ENCODE measurements around the gene SLC16A11. TPM values are rescaled to one million over a fixed set of nuclear protein-coding genes. Genes with fewer than 3 reads are reported as not detected.

The SLC16A11 gene
- total RNA-seq, 1 experiment from 2014 or later: not detected

DNA sequence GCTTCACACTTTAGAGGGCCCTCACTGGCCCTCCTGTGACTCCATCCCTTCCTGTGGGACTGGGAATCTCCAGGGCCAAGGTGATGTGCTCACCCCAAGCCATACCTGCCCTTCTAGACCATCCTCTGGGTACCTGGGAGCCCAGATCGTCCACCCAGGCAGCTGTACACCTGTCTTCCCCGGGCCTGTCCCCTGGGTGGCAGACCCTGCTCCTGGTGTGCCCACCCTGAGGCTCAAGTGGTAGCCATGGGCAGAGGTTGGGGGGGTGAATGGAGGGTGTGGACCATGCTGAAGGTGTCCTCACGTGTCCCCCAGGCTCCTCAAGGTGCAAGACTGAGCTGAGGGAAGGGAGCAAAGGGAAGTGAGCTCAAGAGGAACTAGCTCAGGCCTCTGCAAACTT lies 26.8 kb upstream of the SLC16A11 start:
- intact Hi-C loops (cut with micrococcal nuclease; ENCODE audit: unreplicated experiment): no loop called here
- Mint-ChIP-seq H3K36me3 (ENCODE audit: insufficient read depth, unreplicated experiment) (peaks cover 12% of the 10 kb centered on the region), H3K9me3 (ENCODE audit: low read depth, unreplicated experiment) (peaks cover 7% of the 10 kb centered on the region), H3K4me1 (ENCODE audit: low read depth, unreplicated experiment) (no peaks in the 10 kb centered on the region), H3K27ac (ENCODE audit: unreplicated experiment) (no peak overlapping the region), H3K27me3 (ENCODE audit: unreplicated experiment) (peaks cover 35% of the 10 kb centered on the region), H3K4me3 (ENCODE audit: low read depth, unreplicated experiment) (no peak overlapping the region)
- DNase-seq: no peak
- BruUV-seq (replicated peaks): no TSS peak
- TF ChIP-seq CTCF (IDR thresholded peaks at IDR 0.05; ENCODE audit: unreplicated experiment): no peak
- CTCF ChIA-PET: no interaction called here

- Mint-ChIP-seq H3K4me1 (ENCODE audit: low read depth, unreplicated experiment) (peaks cover 7% of the 10 kb centered on the region), H3K27me3 (ENCODE audit: unreplicated experiment) (peaks cover 39% of the 10 kb centered on the region), H3K9me3 (ENCODE audit: low read depth, unreplicated experiment) (peaks cover 7% of the 10 kb centered on the region), H3K27ac (ENCODE audit: unreplicated experiment) (no peak overlapping the region), H3K36me3 (ENCODE audit: insufficient read depth, unreplicated experiment) (peaks cover 9% of the 10 kb centered on the region), H3K4me3 (ENCODE audit: low read depth, unreplicated experiment) (no peak overlapping the region)
- no TSS peak for BruUV-seq (replicated peaks)
- intact Hi-C loops (cut with micrococcal nuclease; ENCODE audit: unreplicated experiment): no loop called here
- CTCF ChIA-PET: no interaction called here
- no peak for DNase-seq
- TF ChIP-seq CTCF (IDR thresholded peaks at IDR 0.05; ENCODE audit: unreplicated experiment): no peak
Observed at GRCh38 chr17:7068268-7068667, 24.4 kb upstream of the SLC16A11 start.

DNA sequence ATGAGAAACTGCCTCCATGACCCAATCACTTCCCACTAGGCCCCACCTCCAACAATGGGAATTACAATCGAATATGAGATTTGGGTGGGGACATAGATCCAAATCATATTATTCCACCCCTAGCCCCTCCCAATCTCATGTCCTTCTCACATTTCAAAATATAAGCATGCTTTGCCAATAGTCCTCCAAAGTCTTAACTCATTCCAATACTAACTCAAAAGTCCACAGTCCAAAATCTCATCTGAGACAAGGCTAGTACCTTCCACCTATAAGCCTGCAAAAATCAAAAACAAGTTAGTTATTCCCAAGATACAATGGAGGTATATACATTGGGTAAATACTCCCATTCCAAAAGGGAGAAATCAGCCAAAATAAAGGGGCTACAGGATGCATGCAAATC lies 23.3 kb upstream of the SLC16A11 start:
- H3K27ac Mint-ChIP-seq (ENCODE audit: unreplicated experiment): no peak overlapping the region
- peaks cover 12% of the 10 kb centered on the region for H3K4me1 Mint-ChIP-seq (ENCODE audit: low read depth, unreplicated experiment)
- CTCF ChIA-PET: no interaction called here
- no peak for DNase-seq
- peaks cover 9% of the 10 kb centered on the region for H3K36me3 Mint-ChIP-seq (ENCODE audit: insufficient read depth, unreplicated experiment)
- no peak for TF ChIP-seq CTCF (IDR thresholded peaks at IDR 0.05; ENCODE audit: unreplicated experiment)
- no peak overlapping the region for H3K4me3 Mint-ChIP-seq (ENCODE audit: low read depth, unreplicated experiment)
- peaks cover 7% of the 10 kb centered on the region for H3K9me3 Mint-ChIP-seq (ENCODE audit: low read depth, unreplicated experiment)
- peaks cover 33% of the 10 kb centered on the region for H3K27me3 Mint-ChIP-seq (ENCODE audit: unreplicated experiment)
- BruUV-seq (replicated peaks): no TSS peak
- intact Hi-C loops (cut with micrococcal nuclease; ENCODE audit: unreplicated experiment): no loop called here

GRCh38 chr17:7064261-7064660 lies 20.4 kb upstream of the SLC16A11 start:
- Mint-ChIP-seq H3K4me3 (ENCODE audit: low read depth, unreplicated experiment) (no peak overlapping the region), H3K4me1 (ENCODE audit: low read depth, unreplicated experiment) (peaks cover 14% of the 10 kb centered on the region), H3K9me3 (ENCODE audit: low read depth, unreplicated experiment) (peaks cover 7% of the 10 kb centered on the region), H3K27ac (ENCODE audit: unreplicated experiment) (no peak overlapping the region), H3K27me3 (ENCODE audit: unreplicated experiment) (peaks cover 19% of the 10 kb centered on the region), H3K36me3 (ENCODE audit: insufficient read depth, unreplicated experiment) (peaks cover 5% of the 10 kb centered on the region)
- CTCF ChIA-PET: no interaction called here
- intact Hi-C loops (cut with micrococcal nuclease; ENCODE audit: unreplicated experiment): no loop called here
- TF ChIP-seq CTCF (IDR thresholded peaks at IDR 0.05; ENCODE audit: unreplicated experiment): no peak
- BruUV-seq (replicated peaks): no TSS peak
- DNase-seq: no peak

All from Calu3 (cell line).